Suprapubic skin (tissue), 4 donors: ENCODE results near the gene UBE2F.

ENCODE experiments used
- POLR2A ChIP-seq, 2 donors: fragments of 450-650 bp; IDR thresholded peaks; one replicate each; pipeline ENCODE4 v1.6.1; 2017; ENCODE audit warnings: antibody characterized with exemption in 2 of 2, mild to moderate bottlenecking in 2 of 2, moderate library complexity in 2 of 2
- POLR2AphosphoS5 ChIP-seq, 3 donors: sonication (generic); formaldehyde crosslinking; IDR thresholded peaks; one replicate each; pipeline ENCODE4 v1.6.1; 2017; ENCODE audit warnings: antibody characterized with exemption in 3 of 3
- TF ChIP-seq, protein P1 (sequence below), 2 donors: fragments of 200-600 bp in 1 of 2; fragments of 450-650 bp in 1 of 2; sonication (generic) in 1 of 2; IDR thresholded peaks; one replicate each; pipeline ENCODE4 v1.5.1; 2016 to 2019; ENCODE audit warnings: antibody characterized with exemption in 2 of 2, mild to moderate bottlenecking in 1 of 2, moderate library complexity in 1 of 2

DNA sequence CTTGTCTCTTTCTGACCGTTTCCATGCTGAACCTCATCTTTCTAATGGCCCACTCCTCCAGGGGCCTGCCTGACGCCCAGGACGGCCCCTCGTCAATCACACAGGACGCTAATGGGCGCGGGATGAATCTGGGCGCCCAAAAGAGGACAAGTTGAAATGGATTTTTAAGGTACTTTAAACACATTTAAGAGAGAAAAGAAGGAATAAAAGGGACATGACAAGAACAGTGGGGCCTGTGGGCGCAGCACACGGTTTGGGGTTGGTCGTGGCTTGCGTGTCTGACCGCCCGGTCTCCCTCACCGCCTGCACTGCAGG lies 607 bp upstream of the UBE2F start:
- TF ChIP-seq POLR2A (IDR thresholded peaks at IDR 0.05) (no peak), POLR2AphosphoS5 (IDR thresholded peaks at IDR 0.05) (no peak)
- TF ChIP-seq, protein P1, sequence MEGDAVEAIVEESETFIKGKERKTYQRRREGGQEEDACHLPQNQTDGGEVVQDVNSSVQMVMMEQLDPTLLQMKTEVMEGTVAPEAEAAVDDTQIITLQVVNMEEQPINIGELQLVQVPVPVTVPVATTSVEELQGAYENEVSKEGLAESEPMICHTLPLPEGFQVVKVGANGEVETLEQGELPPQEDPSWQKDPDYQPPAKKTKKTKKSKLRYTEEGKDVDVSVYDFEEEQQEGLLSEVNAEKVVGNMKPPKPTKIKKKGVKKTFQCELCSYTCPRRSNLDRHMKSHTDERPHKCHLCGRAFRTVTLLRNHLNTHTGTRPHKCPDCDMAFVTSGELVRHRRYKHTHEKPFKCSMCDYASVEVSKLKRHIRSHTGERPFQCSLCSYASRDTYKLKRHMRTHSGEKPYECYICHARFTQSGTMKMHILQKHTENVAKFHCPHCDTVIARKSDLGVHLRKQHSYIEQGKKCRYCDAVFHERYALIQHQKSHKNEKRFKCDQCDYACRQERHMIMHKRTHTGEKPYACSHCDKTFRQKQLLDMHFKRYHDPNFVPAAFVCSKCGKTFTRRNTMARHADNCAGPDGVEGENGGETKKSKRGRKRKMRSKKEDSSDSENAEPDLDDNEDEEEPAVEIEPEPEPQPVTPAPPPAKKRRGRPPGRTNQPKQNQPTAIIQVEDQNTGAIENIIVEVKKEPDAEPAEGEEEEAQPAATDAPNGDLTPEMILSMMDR (IDR thresholded peaks at IDR 0.05) = no peak
